Hindlimb muscle (tissue), 1 donor: ENCODE results near the gene TBC1D10B. TPM values are rescaled to one million over a fixed set of nuclear protein-coding genes. Genes with fewer than 3 reads are reported as not detected.
"Not testable (repeated sequence)": the region's sequence is repeated elsewhere in the genome, so short reads cannot be mapped to it uniquely, and the experiment has no call there.

Experiments
- DNase-seq: peaks from one replicate; pipeline ENCODE4 v3.0.0-alpha.2; 2013
- polyA plus RNA-seq: library from polyadenylated mRNA; unstranded; fragments of 120-200 nt; gene quantifications from one replicate; pipeline ENCODE4 v1.2.1, GENCODE V29; 2013; ENCODE audit not compliant: insufficient read length

Gene TBC1D10B
- polyA plus RNA-seq, 1 donor = 40.8 TPM

GRCh38 chr16:30324220-30324619, 46.1 kb downstream of the TBC1D10B start:
- DNase-seq = not testable (repeated sequence)

GRCh38 chr16:30318647-30319046, 51.6 kb downstream of the TBC1D10B start:
- DNase-seq = not testable (repeated sequence)

- not testable (repeated sequence) for DNase-seq
Measured at GRCh38 chr16:30310937-30311336, 59.4 kb downstream of the TBC1D10B start.

- not testable (repeated sequence) for DNase-seq
Measured at GRCh38 chr16:30309255-30309654, 61.0 kb downstream of the TBC1D10B start.

Other genes starting within 250 kb of the TBC1D10B start
- 58.1 TPM for gene MAPK3, start 247.3 kb downstream of the TBC1D10B start, polyA plus RNA-seq
- gene CORO1A, start 186.9 kb downstream of the TBC1D10B start, polyA plus RNA-seq = 16.8 TPM
- gene BOLA2B, start 176.8 kb downstream of the TBC1D10B start, polyA plus RNA-seq = 24.3 TPM
- 17.2 TPM for gene SLX1A, start 176.6 kb downstream of the TBC1D10B start, polyA plus RNA-seq
- gene SULT1A3, start 171.2 kb downstream of the TBC1D10B start, polyA plus RNA-seq = 4.5 TPM
- 15.5 TPM for gene NPIPB13, start 122.0 kb downstream of the TBC1D10B start, polyA plus RNA-seq
- 34.3 TPM for gene CD2BP2, start 15.2 kb downstream of the TBC1D10B start, polyA plus RNA-seq
- 9,565 TPM for gene MYL11, start 4.3 kb upstream of the TBC1D10B start, polyA plus RNA-seq
- 3.2 TPM for gene SEPTIN1, start 12.1 kb upstream of the TBC1D10B start, polyA plus RNA-seq
- 7.0 TPM for gene ZNF48, start 24.9 kb upstream of the TBC1D10B start, polyA plus RNA-seq
- 6.0 TPM for gene ZNF771, start 37.1 kb upstream of the TBC1D10B start, polyA plus RNA-seq
- gene DCTPP1, start 59.5 kb upstream of the TBC1D10B start, polyA plus RNA-seq = 28.4 TPM
- 13.0 TPM for gene SEPHS2, start 75.4 kb upstream of the TBC1D10B start, polyA plus RNA-seq
- gene ITGAL, start 102.2 kb upstream of the TBC1D10B start, polyA plus RNA-seq = 4.1 TPM
- gene ZNF768, start 156.1 kb upstream of the TBC1D10B start, polyA plus RNA-seq = 31.0 TPM
- 7.0 TPM for gene ZNF747, start 164.4 kb upstream of the TBC1D10B start, polyA plus RNA-seq
- gene ZNF764, start 187.9 kb upstream of the TBC1D10B start, polyA plus RNA-seq = 9.6 TPM
- 9.7 TPM for gene ZNF688, start 201.2 kb upstream of the TBC1D10B start, polyA plus RNA-seq
- 12.9 TPM for gene ZNF785, start 215.2 kb upstream of the TBC1D10B start, polyA plus RNA-seq
- gene ZNF689, start 239.9 kb upstream of the TBC1D10B start, polyA plus RNA-seq = 7.2 TPM